Stimulated activated CD4-positive, alpha-beta T cell treated with anti-CD3 and anti-CD28 coated beads, TNF-alpha, amount 100 ng/mL, for 48 hours (primary cell): Measurements from ENCODE around the gene OSBPL6.
A peak's percentile ranks its signal among the peaks of the same experiment; 100 is the strongest.
"Not testable (repeated sequence)": the region's sequence is repeated elsewhere in the genome, so short reads cannot be mapped to it uniquely, and the experiment has no call there.

Experiments used
- DNase-seq, 3 donors: peaks; one replicate each; pipeline ENCODE4 v3.0.0-alpha.2; 2020; ENCODE audit warnings: low read depth in 3 of 3

OSBPL6 gene

GRCh38 chr2:178301649-178302238, 107.4 kb downstream of the OSBPL6 start:
- DNase-seq, result no peak

- no peak for DNase-seq
Measured at GRCh38 chr2:178304333-178304732, 110.0 kb downstream of the OSBPL6 start.

GRCh38 chr2:178306352-178307073, 112.2 kb downstream of the OSBPL6 start:
- peak; percentile 1 to 9 (median 2) for DNase-seq

- no peak for DNase-seq
Measured at GRCh38 chr2:178307650-178308049, 113.3 kb downstream of the OSBPL6 start.

- DNase-seq, result no peak
Measured at GRCh38 chr2:178309541-178309940, 115.2 kb downstream of the OSBPL6 start.

- no peak for DNase-seq
Measured at GRCh38 chr2:178315078-178315477, 120.8 kb downstream of the OSBPL6 start.

GRCh38 chr2:178315488-178315948, 121.2 kb downstream of the OSBPL6 start:
- DNase-seq, result no peak

- no peak for DNase-seq
Measured at GRCh38 chr2:178317811-178318210, 123.5 kb downstream of the OSBPL6 start.

GRCh38 chr2:178320011-178320585, 125.8 kb downstream of the OSBPL6 start:
- DNase-seq, result no peak

GRCh38 chr2:178322068-178322467, 127.8 kb downstream of the OSBPL6 start:
- DNase-seq, result no peak

- DNase-seq, result not testable (repeated sequence)
Measured at GRCh38 chr2:178323331-178323730, 129.0 kb downstream of the OSBPL6 start.

GRCh38 chr2:178324077-178324476, 129.8 kb downstream of the OSBPL6 start:
- DNase-seq, result no peak

GRCh38 chr2:178325268-178325667, 131.0 kb downstream of the OSBPL6 start:
- DNase-seq, result no peak

- no peak for DNase-seq
Measured at GRCh38 chr2:178327516-178327915, 133.2 kb downstream of the OSBPL6 start.

- DNase-seq, result no peak
Measured at GRCh38 chr2:178328037-178328436, 133.7 kb downstream of the OSBPL6 start.

- DNase-seq, result no peak
Measured at GRCh38 chr2:178330175-178331017, 136.1 kb downstream of the OSBPL6 start.

- DNase-seq, result no peak
Measured at GRCh38 chr2:178331474-178332432, 137.4 kb downstream of the OSBPL6 start.

GRCh38 chr2:178333851-178334250, 139.5 kb downstream of the OSBPL6 start:
- DNase-seq, result no peak

GRCh38 chr2:178335230-178335629, 140.9 kb downstream of the OSBPL6 start:
- DNase-seq, result no peak

GRCh38 chr2:178344121-178344520, 149.8 kb downstream of the OSBPL6 start:
- DNase-seq, result no peak

GRCh38 chr2:178345951-178346350, 151.6 kb downstream of the OSBPL6 start:
- no peak for DNase-seq
